RCC 7860 (cell line): ENCODE results near the gene ZFP92.
A peak's percentile ranks its signal among the peaks of the same experiment; 100 is the strongest.

Experiments
- DNase-seq: peaks from one replicate; pipeline ENCODE4 v3.0.0-alpha.2; 2015; ENCODE audit warnings: low spot score
- FAIRE-seq: peaks from 2 replicates; lab custom pipeline; 2012; peaks lifted over from hg19 to GRCh38; lab: Jason Lieb, UNC

ZFP92 gene, protein sequence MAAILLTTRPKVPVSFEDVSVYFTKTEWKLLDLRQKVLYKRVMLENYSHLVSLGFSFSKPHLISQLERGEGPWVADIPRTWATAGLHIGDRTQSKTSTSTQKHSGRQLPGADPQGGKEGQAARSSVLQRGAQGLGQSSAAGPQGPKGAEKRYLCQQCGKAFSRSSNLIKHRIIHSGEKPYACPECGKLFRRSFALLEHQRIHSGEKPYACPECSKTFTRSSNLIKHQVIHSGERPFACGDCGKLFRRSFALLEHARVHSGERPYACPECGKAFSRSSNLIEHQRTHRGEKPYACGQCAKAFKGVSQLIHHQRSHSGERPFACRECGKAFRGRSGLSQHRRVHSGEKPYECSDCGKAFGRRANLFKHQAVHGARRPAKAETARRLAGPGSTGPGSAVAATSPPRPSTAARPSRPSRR

DNA sequence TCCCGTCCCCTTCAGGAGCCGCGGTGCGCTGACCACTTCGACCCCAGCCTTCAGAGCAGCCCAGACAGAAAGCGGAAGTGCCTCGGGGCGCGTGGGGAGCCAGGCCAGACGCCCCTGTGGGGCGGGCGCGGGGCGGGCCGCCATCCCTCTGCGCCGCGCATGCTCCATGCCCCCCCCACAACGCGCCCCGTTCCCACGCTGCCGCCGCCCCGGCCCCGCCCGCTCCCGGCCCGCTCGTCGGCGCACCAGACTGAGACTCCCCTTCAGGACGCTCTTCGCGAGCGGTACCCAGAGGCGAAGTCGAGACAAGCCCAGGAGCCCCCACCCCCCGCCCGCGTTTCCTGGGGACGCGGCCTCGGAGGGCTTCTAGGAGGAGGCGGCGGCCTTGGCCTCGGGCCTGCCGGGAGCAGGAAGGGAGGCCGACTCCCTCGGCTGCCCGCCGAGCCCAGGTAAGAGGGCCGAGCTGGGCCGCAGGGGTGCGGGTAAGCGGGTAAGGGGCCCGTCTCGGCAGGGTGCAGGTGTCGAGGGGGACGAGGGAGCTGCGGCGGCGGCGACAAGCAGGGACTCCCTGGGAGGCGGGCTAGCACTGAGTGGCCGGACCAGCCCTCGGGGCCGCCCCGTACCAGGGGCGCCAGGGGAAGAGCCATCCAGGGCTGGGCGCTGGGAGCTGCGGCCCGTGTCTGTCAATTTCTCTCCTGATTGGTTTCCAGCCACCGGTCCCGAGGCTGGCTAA lies at the start of gene ZFP92:
Gene ZFP92, plus strand, starts transcription at position 218 of the 733 bp plus-strand sequence. CDS start 6,851 bp downstream, outside the sequence.
- DNase-seq, result no peak
- no peak for FAIRE-seq

DNA sequence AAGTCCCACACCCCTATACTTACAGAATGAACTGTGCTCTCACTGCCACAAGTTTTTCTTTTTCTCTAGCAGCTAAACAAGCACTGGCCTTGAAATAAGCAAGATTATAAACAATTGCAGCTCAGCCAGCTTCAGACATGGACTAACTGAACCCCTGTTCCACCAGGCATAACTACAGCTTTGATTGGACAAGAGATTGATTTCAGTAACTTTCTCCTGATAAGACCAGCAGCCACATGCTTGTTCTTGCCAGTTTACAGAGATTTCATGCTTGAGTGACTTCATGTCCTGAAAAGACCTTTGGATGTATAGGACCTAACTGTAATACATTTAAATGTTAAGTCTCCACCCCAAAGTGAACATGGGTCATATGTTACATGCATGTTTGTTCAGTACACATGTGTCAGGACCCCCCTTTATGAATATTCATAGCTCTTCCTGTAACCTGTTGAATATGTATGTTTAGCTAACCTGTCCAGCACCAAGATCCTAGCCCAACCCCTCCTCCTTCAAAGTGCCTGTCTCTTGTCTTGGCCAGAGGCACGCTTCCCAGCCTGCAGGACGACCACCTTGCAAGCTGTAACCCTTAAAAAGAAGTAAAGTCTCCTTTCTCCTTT lies 49.4 kb upstream of the ZFP92 start:
- no peak for DNase-seq
- FAIRE-seq, result no peak

DNA sequence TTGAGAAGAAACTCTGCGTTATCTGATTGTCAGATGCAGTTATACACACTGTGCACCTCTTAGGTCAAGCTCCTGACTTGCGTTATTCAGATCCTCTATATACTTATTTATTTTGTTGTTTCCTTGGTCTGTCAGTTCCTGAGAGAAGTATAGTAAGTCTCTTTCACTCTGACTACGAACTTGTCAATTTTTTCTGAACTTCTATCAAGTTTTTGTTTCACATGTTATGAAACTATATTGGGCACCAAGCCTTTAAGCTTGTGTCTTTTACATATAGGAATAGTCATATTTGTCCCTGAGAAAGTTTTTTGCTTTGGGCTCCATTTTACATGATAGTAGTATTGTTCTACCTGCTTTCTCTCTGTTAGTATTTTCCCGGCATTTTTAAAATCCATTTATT lies 45.6 kb upstream of the ZFP92 start:
- FAIRE-seq, result no peak

DNA sequence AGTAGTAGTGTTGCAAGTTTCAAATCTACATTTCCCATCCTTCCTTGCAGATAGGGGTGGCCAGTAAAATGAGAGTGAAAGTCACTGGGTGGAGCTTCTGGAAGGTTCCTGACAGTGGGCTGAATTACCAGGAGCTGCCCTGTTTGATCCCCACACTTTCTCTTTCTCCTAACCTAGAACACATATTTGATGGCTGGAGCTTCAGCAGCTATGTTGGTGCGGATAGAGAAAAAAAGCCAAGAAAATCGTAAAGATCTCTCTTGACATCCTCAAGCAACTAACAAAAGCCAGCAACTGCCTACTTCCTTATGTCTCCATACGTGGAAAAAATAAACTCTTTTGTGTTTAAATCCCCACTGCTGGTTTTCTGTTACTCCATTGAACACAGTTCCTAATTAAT lies 45.2 kb upstream of the ZFP92 start:
- no peak for FAIRE-seq
- DNase-seq, result no peak

More for the DNA sequence above, 45.6 kb upstream of the ZFP92 start:
- no peak for DNase-seq

DNA sequence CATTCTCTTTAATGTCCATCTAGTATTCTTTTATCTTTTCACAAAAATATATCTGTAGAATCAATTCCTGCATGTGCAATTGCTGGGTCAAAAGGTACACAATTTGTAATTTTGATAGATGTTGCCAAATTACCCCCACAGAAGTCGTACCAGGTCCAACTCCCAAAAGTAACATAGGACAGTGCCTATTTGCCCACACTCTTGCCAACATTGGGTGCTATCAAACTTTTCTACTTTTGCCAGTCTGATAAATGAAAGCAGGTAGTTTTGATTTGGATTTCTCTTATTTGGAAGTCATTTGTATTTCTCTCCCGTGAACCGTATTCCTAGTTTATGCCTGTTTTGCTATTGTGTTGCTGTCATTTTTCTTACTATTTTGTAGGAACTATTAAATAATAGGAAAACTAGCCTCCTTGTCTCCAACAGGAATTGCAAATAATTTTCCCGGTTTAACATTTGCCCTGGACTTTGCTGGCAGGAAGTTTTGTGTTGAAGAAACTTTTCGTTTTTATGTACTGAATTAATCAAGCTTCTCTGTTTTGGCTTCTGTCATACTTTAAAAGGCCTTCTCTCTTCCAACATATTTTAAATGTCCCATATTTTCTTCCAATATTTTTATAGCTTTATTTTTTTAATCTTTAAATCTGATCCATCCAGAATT lies 44.3 kb upstream of the ZFP92 start:
- FAIRE-seq (no peak), DNase-seq (no peak)

DNA sequence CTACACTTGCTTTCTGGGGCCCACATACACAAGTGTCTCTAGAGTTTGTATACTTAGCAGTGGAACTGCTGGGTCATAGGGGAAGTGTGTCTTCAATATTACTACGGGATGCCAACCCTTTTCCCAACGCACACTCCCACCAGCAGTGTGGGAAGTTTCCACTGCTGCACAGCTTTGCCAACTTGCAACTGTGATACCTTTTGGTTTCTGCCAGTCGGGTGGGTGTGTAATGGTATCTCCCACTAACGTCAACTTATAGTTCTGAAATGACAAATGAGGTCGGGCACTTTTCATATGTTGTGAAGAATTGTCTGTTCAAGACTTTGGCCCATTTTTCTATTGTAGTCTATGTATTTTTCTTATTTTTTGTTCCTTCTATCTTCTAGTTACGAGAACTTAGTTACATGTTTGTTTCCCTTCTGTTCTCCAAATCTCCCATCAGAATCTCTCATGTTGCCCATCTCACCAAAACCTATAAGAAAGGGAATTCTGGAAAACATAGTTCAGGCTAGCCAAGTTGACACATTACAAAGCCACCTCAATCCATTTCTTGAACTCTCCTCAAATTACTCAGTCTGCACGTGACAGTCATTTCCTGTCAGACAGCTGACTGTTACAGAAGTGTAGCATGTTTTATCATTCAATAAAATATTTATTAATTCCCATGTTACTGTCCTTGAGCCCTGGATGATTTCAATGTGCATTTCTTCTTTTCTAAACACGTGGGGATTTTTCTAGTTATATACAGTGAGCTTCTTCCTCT lies 40.8 kb upstream of the ZFP92 start:
- DNase-seq (no peak), FAIRE-seq (no peak)

DNA sequence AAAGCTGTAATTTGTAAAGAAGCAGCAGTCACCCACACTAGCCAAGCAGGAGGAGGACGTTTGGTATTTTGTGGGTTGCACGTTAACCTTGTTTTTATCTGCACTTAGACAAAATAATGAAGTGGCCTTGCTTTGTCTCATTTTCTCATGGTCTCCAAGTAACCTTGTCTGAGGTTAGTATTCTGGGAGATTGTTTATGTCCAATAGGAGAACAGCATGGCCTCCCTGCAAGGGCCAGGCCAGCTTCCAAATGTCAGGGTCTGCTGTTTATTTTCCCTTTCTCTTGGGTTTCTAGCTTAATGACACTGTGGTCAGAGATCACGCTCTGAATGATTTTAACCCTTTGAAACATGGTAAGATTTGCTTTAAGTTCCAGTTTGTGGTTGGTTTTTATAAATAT lies 40.0 kb upstream of the ZFP92 start:
- FAIRE-seq (no peak), DNase-seq (no peak)

DNA sequence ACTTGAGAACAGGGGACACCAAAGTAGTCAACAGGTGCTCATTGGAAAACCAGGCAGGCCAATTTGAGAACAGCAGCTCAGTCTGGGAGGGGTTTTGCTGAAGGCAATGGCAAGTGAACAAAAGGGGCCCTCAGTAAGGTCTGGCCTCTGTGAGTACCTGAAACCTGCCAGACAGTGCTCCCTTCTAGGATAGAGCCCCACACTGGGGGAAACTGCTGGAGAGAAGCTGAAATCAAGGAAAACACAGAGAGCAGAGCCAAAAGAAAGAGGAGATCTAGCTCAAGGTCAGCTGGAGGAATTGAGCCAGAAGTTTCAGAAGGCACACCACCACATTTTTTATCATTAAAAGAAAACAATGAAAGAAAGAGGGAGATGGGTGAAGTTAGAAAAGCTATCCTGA lies 38.3 kb upstream of the ZFP92 start:
- FAIRE-seq, result no peak
- no peak for DNase-seq

DNA sequence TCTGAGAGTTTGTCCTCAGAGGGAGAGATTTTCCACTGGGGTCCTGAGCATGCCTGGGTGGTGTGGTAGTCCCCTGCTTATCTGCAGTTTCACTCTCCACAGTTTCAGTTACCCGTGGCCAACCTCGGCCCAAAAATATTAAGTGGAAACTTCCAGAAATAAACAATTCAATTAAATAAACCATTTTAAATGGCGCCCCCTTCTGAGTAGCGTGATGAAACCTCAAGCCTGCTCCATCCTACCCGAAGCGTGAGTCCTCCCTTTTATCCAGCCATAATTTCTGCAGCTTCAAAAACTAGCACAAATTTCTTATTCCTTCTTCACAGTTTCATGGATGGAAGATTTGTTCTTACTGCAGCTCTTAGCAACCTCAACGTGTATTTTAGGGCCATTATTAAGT lies 36.8 kb upstream of the ZFP92 start:
- DNase-seq (no peak), FAIRE-seq (no peak)

DNA sequence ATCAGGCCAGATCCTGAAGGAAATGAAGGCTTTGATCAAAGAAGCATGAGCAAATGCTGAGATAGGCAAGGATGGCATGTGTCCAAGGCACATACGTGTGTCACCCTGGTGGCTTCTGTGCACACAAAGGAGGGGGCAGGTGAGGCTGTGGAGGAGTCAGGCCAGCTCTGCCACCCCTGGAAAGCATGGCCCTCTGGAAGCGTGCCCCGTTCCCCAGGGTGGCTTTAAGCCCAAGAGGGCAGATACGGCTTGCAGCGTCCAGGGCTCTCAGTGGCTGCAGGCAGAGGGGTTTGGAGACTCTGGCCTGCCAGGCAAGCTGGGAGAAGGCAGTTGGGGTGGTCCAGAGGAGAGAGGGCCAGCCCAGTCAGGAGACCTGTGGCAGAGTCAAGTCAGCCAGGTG lies 35.7 kb upstream of the ZFP92 start:
- no peak for DNase-seq

DNA sequence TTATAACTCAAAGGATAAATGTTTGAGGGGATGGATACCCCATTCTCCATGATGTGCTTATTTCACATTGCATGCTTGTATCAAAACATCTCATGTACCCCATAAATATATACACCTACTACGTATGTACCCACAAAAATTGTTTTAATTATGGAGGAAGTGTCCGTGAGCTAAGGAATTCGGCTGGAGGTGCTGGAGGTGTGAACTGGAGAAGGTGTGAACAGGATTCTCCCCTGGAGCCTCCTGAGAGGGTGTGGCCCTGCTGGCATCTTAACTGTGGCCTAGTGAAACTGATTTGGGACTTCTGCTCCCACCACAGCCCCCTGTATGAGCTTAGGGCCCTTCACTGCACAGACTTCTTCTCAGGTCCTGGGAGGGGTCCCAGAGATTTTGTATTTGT lies 33.5 kb upstream of the ZFP92 start:
- DNase-seq (no peak), FAIRE-seq (no peak)

More for the DNA sequence above, 35.7 kb upstream of the ZFP92 start:
- FAIRE-seq, result no peak

DNA sequence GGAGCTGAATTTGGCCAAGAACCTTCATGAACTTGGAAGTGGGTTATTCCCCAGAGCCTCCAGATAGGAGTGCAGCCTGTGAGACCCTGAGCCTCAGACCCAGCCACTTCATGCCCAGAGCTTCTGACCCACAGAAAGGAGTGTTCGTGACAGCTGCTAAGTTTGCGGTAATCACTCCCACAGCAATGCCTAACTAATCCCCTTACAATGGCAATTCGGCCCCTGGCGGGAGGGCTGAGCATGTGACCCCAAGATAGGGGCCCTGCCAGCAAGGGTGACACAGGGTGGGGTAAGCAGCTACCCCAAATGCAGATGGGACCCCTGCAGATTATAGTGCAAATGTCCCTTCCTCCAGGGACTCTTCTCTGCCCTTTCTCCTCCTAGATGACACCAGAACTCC lies 32.7 kb upstream of the ZFP92 start:
- DNase-seq, result no peak
- no peak for FAIRE-seq

DNA sequence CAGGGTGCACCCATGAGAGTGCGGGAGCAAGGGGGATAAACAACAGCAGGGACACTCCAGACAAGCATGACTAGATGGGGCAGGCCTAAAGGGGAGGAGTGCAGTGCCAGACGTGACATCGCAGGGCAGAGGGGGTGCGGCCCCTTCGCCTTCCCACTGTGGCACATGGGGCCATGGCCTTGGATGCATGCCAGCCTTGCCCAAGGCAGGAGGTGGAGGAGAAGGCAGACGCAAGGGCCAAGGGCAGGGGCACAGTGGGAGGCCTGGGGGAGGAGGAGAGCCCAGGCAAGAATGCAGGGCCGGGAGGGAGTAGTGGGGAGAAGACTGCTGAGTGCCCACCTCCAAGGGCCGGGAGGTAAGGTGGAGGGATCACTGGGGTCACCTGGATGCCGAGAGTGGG lies 31.8 kb upstream of the ZFP92 start:
- DNase-seq, result no peak
- FAIRE-seq, result no peak

DNA sequence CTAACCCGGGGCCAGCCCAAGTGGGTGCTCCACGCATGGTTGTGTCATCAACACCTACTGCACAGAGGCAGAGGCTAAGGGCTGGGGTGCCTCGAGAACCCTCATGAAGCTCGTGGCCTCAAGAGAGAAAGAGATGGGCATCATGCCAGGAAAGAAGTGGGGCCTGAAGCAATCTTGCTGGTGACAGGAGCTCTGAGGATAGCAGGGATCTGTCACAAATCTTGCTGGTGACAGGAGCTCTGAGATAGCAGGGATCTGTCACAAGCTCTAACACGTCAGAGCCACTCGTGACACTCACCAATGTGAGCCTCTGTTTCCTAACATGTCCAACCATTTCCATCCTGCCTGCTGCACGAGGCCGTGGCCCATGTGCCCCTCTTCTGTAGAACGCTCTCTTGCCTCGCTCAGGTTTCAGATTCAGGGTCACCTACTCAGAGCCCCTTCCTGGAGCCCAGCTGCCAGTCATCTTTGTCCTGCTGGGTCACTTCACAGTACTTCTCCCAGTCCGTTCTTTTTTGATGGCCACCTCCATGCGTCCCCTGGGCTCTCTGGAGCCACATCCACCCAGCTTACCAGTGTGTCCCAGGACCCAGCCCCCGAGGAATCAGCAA lies 31.2 kb upstream of the ZFP92 start:
- no peak for DNase-seq
- FAIRE-seq, result no peak

DNA sequence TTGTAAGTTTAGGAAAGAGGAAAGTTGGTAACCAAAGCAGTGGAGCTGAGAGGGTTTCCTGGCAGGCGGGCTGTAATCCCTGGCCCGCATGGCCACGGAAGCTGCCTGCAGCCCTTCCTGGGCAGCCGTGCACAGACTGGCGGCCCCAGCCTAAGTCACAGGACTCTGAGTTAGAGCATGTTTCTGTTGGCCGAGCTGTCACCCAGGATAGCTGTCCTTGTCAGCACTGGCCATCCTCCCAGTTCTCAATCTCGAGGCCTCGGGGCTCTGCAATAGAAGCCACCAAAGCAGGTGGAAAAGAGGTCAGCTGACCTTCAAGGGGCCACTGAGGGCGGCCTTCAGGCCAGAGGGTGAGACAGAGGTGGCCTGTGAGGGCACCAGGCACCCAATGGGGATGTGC lies 30.6 kb upstream of the ZFP92 start:
- DNase-seq (no peak), FAIRE-seq (no peak)

DNA sequence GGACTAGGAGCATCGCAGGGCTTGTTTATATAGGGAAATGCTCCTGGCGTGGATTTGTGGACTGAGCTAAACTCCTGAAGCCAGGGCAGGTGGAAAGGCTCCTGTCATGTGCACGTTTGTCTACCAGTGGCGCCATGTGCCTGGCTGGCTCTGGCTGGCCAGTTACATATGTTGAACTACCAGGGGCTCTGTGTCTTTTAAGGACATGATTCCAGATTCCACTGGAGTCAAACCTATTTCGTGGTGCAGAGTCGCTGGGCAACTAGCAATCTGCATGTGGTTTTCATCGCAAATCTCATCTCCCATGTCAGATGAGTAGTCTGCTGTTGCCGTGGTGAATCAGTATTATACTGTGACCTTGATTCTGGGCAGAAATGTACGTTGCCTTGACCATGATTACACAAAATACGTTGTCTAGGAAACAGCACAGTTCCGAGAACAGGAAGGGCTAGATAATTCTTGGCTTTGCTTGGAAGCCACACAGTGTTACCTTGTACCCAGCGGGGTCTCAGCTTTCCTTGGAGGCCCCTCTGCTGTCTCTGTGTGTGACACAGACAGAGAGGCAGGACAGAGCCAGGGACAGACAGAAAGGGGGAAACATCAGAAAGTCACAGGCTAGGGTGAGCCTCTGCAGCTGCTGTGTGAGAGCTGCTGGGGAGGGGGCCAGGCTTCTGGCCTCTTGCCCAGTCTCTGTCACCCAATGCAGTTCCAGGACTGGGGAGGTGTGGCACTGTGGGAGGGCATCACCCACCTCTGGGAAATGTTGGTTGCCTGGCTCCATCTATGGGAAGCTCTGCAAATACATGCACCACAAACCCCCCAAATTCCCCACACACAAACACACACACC lies 29.4 kb upstream of the ZFP92 start:
- FAIRE-seq, result no peak
- DNase-seq, result peak; percentile 7

DNA sequence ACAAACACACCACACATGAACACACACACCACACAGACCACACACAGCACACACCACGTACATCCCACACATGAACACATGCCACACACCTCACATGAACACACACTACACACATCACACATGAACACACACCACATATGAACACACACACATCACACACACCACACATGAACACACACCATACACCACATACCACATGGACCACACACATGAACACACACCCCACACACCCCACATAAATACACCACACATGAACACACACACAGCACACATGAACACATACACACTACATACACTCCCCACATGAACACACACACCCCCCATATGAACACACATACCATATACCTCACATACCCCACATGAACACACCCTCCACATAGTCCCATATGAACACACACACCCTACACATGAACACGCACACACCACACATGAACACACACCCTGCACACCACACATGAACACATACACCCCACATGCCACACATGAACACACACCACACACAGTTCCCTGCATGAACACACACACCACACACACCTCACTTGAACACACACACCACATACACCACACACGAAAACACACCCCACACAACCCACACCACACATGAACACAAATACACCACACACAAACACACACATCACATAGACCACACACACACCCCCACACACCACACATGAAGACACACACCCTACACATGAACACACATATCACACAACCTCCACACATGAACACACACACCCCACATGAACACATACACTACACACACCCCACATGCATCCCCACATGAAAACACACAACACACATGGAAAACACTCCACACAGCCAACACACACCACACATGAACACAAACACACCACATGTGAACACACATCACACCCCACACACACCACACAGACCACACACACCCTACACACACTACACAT lies 28.4 kb upstream of the ZFP92 start:
- FAIRE-seq, result no peak
- DNase-seq, result no peak

DNA sequence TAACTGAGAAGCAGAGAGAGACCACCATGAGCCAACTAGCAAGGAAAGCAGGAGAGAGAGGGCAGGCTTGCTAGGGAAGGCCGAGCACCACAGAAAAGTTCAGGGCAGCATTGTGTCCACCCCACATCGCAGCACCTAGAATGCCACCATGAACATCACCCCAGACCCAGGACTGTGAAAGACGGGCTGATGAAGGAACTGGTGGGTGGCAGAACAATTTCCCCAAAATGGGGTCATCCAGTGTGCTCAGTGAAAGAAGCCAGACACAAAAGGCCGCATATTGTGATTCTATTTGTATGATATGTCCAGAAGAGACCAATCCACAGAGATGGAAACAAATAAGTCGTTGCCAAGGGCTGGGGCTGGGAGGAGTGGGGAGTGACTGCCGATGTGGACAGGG lies 26.9 kb upstream of the ZFP92 start:
- FAIRE-seq (no peak), DNase-seq (no peak)
